HFFc6 (cell line): ENCODE results near the gene ARF1. TPM values are rescaled to one million over a fixed set of nuclear protein-coding genes. Genes with fewer than 3 reads are reported as not detected.

Experiments used
- DNase-seq: peaks from one replicate; pipeline ENCODE4 v3.0.0-alpha.2; 2018
- H3K27ac Mint-ChIP-seq: 2 replicates; pipeline ENCODE4 v1.8.0; 2020; ENCODE audit warnings: mild to moderate bottlenecking, mixed read lengths
- H3K27me3 Mint-ChIP-seq: 2 replicates; pipeline ENCODE4 v1.8.0; 2021; ENCODE audit warnings: mild to moderate bottlenecking, moderate library complexity, mixed read lengths; ENCODE audit not compliant: insufficient read depth
- H3K36me3 Mint-ChIP-seq: 2 replicates; pipeline ENCODE4 v1.8.0; 2021; ENCODE audit warnings: low read depth, mixed read lengths
- H3K4me1 Mint-ChIP-seq: 2 replicates; pipeline ENCODE4 v1.8.0; 2020; ENCODE audit warnings: low read depth, mixed read lengths
- H3K4me3 Mint-ChIP-seq: 2 replicates; pipeline ENCODE4 v1.8.0; 2020; ENCODE audit warnings: mild to moderate bottlenecking, moderate library complexity, mixed read lengths
- H3K9me3 Mint-ChIP-seq: 2 replicates; pipeline ENCODE4 v1.8.0; 2020; ENCODE audit warnings: mild to moderate bottlenecking, mixed read lengths
- total RNA-seq, 6 experiments: library from RNA; stranded (reverse); fragmentation: NEBNext Ultra II Directional; extraction: Animal tissue kit (Norgen Biotek cat#: 25700); gene quantifications; 2 replicates in 1 of 6; 3 replicates in 5 of 6; pipeline ENCODE4 v1.2.3, GENCODE V29; 2021
- TF ChIP-seq, protein P1 (sequence below): fragments of 200-600 bp; sonication (generic); IDR thresholded peaks from 2 replicates; pipeline ENCODE4 v1.5.0; 2021; ENCODE audit warnings: antibody characterized with exemption, mild to moderate bottlenecking

The ARF1 gene
- total RNA-seq, 6 experiments from 2014 or later, result 578 to 615 (median 590) TPM

DNA sequence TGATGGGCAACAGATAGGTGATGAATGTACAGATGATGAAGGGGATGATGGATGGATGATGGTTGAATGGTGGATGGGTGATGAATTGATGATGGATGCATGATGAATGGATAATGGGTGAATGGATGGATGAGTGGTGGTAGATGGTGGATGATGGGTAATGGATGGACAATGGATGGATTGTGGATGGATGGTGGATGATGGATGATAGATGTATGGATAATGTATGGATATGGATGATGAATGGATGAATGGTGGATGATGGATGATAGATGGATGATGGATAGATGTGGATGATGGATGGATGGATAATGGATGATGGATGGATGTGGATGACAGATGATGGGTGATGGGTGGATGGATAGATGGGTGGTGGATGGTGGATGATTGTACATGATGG lies 40.0 kb upstream of the ARF1 start:
- Mint-ChIP-seq H3K27me3 (peaks cover 6% of the 10 kb centered on the region), H3K9me3 (no peaks in the 10 kb centered on the region), H3K27ac (no peak overlapping the region), H3K4me3 (no peak overlapping the region), H3K4me1 (no peaks in the 10 kb centered on the region), H3K36me3 (no peaks in the 10 kb centered on the region)
- TF ChIP-seq, protein P1, sequence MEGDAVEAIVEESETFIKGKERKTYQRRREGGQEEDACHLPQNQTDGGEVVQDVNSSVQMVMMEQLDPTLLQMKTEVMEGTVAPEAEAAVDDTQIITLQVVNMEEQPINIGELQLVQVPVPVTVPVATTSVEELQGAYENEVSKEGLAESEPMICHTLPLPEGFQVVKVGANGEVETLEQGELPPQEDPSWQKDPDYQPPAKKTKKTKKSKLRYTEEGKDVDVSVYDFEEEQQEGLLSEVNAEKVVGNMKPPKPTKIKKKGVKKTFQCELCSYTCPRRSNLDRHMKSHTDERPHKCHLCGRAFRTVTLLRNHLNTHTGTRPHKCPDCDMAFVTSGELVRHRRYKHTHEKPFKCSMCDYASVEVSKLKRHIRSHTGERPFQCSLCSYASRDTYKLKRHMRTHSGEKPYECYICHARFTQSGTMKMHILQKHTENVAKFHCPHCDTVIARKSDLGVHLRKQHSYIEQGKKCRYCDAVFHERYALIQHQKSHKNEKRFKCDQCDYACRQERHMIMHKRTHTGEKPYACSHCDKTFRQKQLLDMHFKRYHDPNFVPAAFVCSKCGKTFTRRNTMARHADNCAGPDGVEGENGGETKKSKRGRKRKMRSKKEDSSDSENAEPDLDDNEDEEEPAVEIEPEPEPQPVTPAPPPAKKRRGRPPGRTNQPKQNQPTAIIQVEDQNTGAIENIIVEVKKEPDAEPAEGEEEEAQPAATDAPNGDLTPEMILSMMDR, result no peak
- no peak for DNase-seq

DNA sequence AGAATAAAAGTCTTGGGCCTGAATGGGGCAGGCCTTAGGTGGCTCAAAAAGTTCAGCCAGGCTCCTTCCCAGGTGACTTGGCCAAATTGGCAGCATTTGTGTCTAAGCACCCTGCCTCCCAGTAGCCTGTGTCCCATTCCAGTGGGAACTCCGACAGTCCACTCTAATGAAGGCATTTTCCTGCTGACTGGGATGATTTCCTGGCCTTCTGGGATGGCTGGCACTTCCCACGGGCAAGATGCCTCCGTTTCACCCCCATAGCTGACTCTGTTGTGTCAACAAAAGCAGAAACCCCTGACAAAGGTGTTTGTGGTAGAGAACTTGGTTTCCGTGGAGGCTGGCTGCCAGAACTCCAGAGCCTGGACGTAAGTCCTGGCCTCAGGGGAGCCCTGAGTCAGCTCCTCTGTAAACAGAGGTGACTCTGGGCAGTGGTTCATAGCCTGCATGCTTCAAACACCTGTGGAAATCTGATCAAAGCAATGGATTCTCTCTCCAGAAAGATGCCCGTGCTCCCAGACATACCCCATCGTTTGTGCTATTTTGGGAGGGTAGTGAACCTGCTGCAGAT lies 39.1 kb upstream of the ARF1 start:
- no peaks in the 10 kb centered on the region for H3K4me1 Mint-ChIP-seq
- no peak overlapping the region for H3K4me3 Mint-ChIP-seq
- DNase-seq, result no peak
- TF ChIP-seq, protein P1, result no peak
- H3K36me3 Mint-ChIP-seq, result no peaks in the 10 kb centered on the region
- H3K9me3 Mint-ChIP-seq, result no peaks in the 10 kb centered on the region
- H3K27ac Mint-ChIP-seq, result no peak overlapping the region
- peaks cover 6% of the 10 kb centered on the region for H3K27me3 Mint-ChIP-seq

DNA sequence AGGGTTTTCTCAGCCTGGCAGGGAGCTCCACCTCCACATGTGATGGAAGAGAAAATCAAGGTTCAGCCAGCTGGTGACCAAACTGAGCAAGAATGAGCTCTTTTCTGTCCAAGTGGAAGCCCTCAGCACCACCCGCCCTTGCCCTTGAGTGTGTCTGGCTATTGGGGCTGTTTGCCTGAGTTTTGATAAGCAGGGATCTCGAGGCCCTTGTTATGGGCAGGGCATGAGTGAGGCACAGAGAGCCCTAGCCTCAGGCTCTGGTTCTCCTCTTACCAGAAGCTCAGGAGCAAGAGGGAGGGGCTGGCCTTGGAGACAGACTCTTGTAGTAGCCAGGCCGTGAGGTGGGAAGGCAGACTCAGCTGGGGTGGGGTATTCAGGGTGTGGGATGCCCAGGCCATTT lies 37.5 kb upstream of the ARF1 start:
- peaks cover 10% of the 10 kb centered on the region for H3K27me3 Mint-ChIP-seq
- TF ChIP-seq, protein P1, result no peak
- H3K36me3 Mint-ChIP-seq, result no peaks in the 10 kb centered on the region
- DNase-seq, result no peak
- no peak overlapping the region for H3K4me3 Mint-ChIP-seq
- H3K27ac Mint-ChIP-seq, result no peak overlapping the region
- H3K4me1 Mint-ChIP-seq, result no peaks in the 10 kb centered on the region
- no peaks in the 10 kb centered on the region for H3K9me3 Mint-ChIP-seq

DNA sequence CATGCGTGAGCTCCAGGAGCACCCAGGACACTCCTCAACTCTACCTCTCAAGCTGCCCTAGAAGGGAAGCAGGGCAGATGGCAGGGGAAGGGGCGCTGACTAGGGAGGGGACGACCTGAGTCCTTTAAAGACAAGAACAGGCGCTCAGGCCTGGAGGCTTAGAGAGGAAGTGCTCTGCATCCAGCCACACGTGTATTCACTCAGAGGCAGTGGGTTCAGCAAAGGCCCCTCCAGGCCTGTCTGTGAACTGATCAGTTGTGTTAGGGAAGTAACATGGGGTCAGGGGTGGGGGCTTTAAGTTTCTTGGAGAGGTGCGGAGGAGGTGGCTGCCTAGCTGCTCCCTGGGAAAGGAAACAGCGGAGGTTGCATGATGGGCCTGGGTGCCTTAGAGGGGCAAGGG lies 37.1 kb upstream of the ARF1 start:
- no peaks in the 10 kb centered on the region for H3K36me3 Mint-ChIP-seq
- H3K4me3 Mint-ChIP-seq, result no peak overlapping the region
- TF ChIP-seq, protein P1, result no peak
- no peak for DNase-seq
- peaks cover 8% of the 10 kb centered on the region for H3K27me3 Mint-ChIP-seq
- no peaks in the 10 kb centered on the region; the same call in 1 of the 2 replicates for H3K9me3 Mint-ChIP-seq
- no peak overlapping the region for H3K27ac Mint-ChIP-seq
- no peaks in the 10 kb centered on the region for H3K4me1 Mint-ChIP-seq

DNA sequence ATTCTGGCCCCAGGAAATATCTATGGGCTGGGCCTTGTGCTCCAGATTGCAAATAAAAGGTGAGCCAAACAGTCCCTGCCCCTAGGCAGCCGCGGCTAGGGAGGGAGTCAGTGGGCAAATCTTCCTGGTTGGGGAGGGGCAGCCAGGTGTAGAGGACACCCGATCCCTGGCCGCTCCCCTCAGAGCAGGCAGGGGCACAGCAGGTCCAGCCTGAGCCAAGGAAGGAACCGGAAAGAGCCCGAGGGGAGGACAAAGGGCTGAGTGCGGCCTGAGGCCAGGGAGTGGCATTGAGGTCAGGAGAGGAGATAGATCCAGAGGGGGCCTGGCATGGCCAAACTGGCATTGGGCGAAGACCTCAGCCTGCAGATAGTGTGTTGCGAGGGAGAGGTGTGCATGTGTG lies 36.6 kb upstream of the ARF1 start:
- no peaks in the 10 kb centered on the region; the same call in 1 of the 2 replicates for H3K9me3 Mint-ChIP-seq
- H3K4me1 Mint-ChIP-seq, result no peaks in the 10 kb centered on the region
- H3K27ac Mint-ChIP-seq, result no peak overlapping the region
- no peaks in the 10 kb centered on the region for H3K36me3 Mint-ChIP-seq
- peaks cover 8% of the 10 kb centered on the region for H3K27me3 Mint-ChIP-seq
- no peak for DNase-seq
- TF ChIP-seq, protein P1, result no peak
- H3K4me3 Mint-ChIP-seq, result no peak overlapping the region
